ENCODE data around the gene ELFN2.

- TF ChIP-seq, protein P1, sequence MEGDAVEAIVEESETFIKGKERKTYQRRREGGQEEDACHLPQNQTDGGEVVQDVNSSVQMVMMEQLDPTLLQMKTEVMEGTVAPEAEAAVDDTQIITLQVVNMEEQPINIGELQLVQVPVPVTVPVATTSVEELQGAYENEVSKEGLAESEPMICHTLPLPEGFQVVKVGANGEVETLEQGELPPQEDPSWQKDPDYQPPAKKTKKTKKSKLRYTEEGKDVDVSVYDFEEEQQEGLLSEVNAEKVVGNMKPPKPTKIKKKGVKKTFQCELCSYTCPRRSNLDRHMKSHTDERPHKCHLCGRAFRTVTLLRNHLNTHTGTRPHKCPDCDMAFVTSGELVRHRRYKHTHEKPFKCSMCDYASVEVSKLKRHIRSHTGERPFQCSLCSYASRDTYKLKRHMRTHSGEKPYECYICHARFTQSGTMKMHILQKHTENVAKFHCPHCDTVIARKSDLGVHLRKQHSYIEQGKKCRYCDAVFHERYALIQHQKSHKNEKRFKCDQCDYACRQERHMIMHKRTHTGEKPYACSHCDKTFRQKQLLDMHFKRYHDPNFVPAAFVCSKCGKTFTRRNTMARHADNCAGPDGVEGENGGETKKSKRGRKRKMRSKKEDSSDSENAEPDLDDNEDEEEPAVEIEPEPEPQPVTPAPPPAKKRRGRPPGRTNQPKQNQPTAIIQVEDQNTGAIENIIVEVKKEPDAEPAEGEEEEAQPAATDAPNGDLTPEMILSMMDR (IDR thresholded peaks at IDR 0.05), result no peak
- no peak for TF ChIP-seq POLR2A (IDR thresholded peaks at IDR 0.05)
Observed at GRCh38 chr22:37344735-37345449, 82.4 kb downstream of the ELFN2 start.
